K562 (cell line): ENCODE results near the gene EEFSEC. TPM values are rescaled to one million over a fixed set of nuclear protein-coding genes. Genes with fewer than 3 reads are reported as not detected.
A peak's percentile ranks its signal among the peaks of the same experiment; 100 is the strongest.

Experiments used
- CTBP1 ChIP-seq: fragments of 450-650 bp; IDR thresholded peaks from 2 replicates; pipeline ENCODE4 v1.6.1; 2016; ENCODE audit warnings: borderline replicate concordance
- GATAD2A ChIP-seq: fragments of 450-650 bp; IDR thresholded peaks from 2 replicates; pipeline ENCODE4 v1.6.1; 2017
- HMG20A ChIP-seq: fragments of 450-650 bp; formaldehyde crosslinking; conservative IDR thresholded peaks from 2 replicates; pipeline ENCODE4 v1.4.0; 2020; ENCODE audit warnings: mild to moderate bottlenecking, mixed read lengths
- HNRNPLL ChIP-seq: fragments of 200-400 bp; formaldehyde crosslinking; IDR thresholded peaks from 2 replicates; pipeline ENCODE4 v1.6.1; 2017; ENCODE audit warnings: low read length, low read depth, mild to moderate bottlenecking; ENCODE audit not compliant: poor library complexity, severe bottlenecking
- RBM39 ChIP-seq: fragments of 200-400 bp; formaldehyde crosslinking; optimal IDR thresholded peaks from 2 replicates; pipeline ENCODE3; 2018; ENCODE audit warnings: low read depth, low read length
- RERE ChIP-seq: sonication (generic); formaldehyde crosslinking; IDR thresholded peaks from 2 replicates; pipeline ENCODE4 v1.8.0; 2023; ENCODE audit warnings: missing genetic modification reagents, mild to moderate bottlenecking, borderline replicate concordance
- SAP30 ChIP-seq: fragments of 200-600 bp; sonication (generic); IDR thresholded peaks from 2 replicates; pipeline ENCODE4 v1.6.1; 2012; ENCODE audit warnings: borderline replicate concordance, low read depth, mild to moderate bottlenecking, moderate library complexity, low read length, control low read depth, inconsistent platforms; ENCODE audit not compliant: insufficient read depth, poor library complexity, severe bottlenecking
- SMAD1 ChIP-seq: fragments of 150-350 bp; IDR thresholded peaks from 2 replicates; pipeline ENCODE4 v1.6.1; 2014; ENCODE audit warnings: low read length, low read depth; ENCODE audit not compliant: partially characterized antibody
- SRSF9 ChIP-seq: fragments of 200-400 bp; formaldehyde crosslinking; IDR thresholded peaks from 2 replicates; pipeline ENCODE4 v1.6.1; 2017; ENCODE audit warnings: low read depth, low read length, borderline replicate concordance
- STAT6 ChIP-seq: sonication (generic); formaldehyde crosslinking; IDR thresholded peaks from 2 replicates; pipeline ENCODE4 v1.8.1; 2023; ENCODE audit warnings: mild to moderate bottlenecking, missing genetic modification reagents
- TAF7 ChIP-seq: fragments of 450-650 bp; IDR thresholded peaks from 2 replicates; pipeline ENCODE4 v1.6.1; 2016; ENCODE audit warnings: missing genetic modification characterization, missing compliant biosample characterization
- THRAP3 ChIP-seq: fragments of 450-650 bp; IDR thresholded peaks from 2 replicates; pipeline ENCODE4 v1.6.1; 2016; ENCODE audit warnings: mild to moderate bottlenecking, inconsistent platforms, borderline replicate concordance
- ZBTB26 ChIP-seq: fragments of 450-650 bp; formaldehyde crosslinking; IDR thresholded peaks from 2 replicates; pipeline ENCODE4 v1.4.0; 2022; ENCODE audit warnings: missing genetic modification characterization
- ZBTB9 ChIP-seq: fragments of 450-650 bp; formaldehyde crosslinking; IDR thresholded peaks from 2 replicates; pipeline ENCODE4 v1.4.0; 2020; ENCODE audit warnings: mild to moderate bottlenecking, moderate library complexity
- ZNF668 ChIP-seq: fragments of 250-450 bp; sonication (Bioruptor Pico); IDR thresholded peaks from 2 replicates; pipeline ENCODE4 v1.8.0; 2022; ENCODE audit warnings: mild to moderate bottlenecking, inconsistent platforms
- polyA plus RNA-seq, 8 experiments: library from polyadenylated mRNA; depleted of rRNA in 4 of 8; stranded (reverse) in 5 of 8; unstranded in 3 of 8; fragments of >200 nt; fragmentation: Nextera tagmentation in 2 of 8; fragmentation: Illumina TruSeq in 1 of 8; extraction: Ambion mirVana in 2 of 8; extraction: Trizol in 1 of 8; gene quantifications; 2 replicates each; pipeline versions ENCODE4 v1.2.1 to v1.2.3, GENCODE V29; 2011 to 2014; ENCODE audit warnings: inconsistent platforms in 1 of 8, missing spikeins in 1 of 8
- total RNA-seq, 7 experiments: library from RNA; depleted of rRNA in 6 of 7; stranded (reverse); fragments of >200 nt in 6 of 7; fragmentation: Illumina TruSeq in 2 of 7; extraction: Trizol in 2 of 7; gene quantifications; 2 replicates each; pipeline versions ENCODE4 v1.2.1 to v1.2.3, GENCODE V29; 2011 to 2021; ENCODE audit warnings: low replicate concordance in 1 of 7

EEFSEC gene
- total and polyA plus RNA-seq, 9 of the 15 experiments (the other 6 are each of a cell fraction or from before 2014, with no cell fraction given), result 0.35 to 11.8 (median 7.7) TPM

DNA sequence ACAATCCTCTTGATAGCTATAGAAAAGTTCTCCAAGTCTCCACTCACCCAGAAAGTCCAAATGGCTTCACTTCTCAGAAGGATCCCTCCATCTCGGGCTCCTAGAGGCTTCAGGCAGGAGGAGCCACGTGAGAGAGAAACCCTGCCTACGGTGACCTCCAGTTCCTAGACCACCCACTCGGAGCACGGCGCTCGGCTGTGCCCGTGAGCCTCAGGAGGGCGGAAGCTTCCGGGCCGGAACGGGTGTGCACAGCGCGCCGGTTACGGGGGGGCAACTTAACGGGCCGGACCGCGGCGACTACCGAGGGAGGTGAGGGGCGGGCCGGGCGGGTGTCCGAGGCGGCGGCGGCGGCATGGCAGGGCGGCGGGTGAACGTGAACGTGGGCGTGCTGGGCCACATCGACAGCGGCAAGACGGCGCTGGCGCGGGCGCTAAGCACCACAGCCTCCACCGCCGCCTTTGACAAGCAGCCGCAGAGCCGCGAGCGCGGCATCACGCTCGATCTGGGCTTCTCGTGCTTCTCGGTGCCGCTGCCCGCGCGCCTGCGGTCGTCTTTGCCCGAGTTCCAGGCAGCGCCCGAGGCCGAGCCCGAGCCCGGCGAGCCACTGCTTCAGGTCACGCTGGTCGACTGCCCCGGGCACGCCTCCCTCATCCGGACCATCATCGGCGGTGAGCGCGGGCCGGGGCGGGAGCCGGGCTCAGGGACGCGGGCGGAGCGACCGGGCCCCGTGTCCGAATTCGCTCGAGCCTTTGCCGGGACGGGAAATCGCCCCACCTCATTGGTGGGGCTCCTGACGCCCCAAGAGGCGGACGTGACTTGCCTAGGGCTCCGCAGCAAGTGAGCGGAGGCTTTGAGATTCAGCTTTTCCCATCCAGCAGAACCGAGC is at the start of gene EEFSEC (continued):
- TF ChIP-seq ZBTB26 (0 out of 2 replicates have a peak, but pooled peaks have one; percentile 45), SRSF9 (no peak), STAT6 (CRISPR knock-in tag) (no peak), THRAP3 (no peak), SAP30 (peak; percentile 80), HMG20A (CRISPR knock-in tag) (no peak), TAF7 (peak; percentile 55), RERE (CRISPR knock-in tag) (no peak), HNRNPLL (no peak), RBM39 (no peak), ZNF668 (CRISPR knock-in tag) (no peak), GATAD2A (no peak), CTBP1 (peak; percentile 50; the same call in 1 of the 2 replicates), SMAD1 (no peak), ZBTB9 (CRISPR knock-in tag) (0 out of 2 replicates have a peak, but pooled peaks have one; percentile 12)
